IMR-90 (cell line): ENCODE measurements around the gene SIGLEC9. TPM values are rescaled to one million over a fixed set of nuclear protein-coding genes. Genes with fewer than 3 reads are reported as not detected.

Experiments used
- ATAC-seq: fragments of 200-7000 bp; cut with Tn5 transposase; 2 replicates; pipeline ENCODE4 v1.9.1; 2020; ENCODE audit warnings: low read depth, mild to moderate bottlenecking, moderate library complexity
- BruUV-seq: library from RNA; stranded (reverse); fragments of 400-500 nt; replicated peaks from 2 replicates; lab custom pipeline; 2021; lab: Mats Ljungman, UMichigan
- CTCF ChIA-PET: fragments of 300-600 bp; formaldehyde crosslinking; extraction: SDS; loops from one replicate; lab custom pipeline; 2021; ENCODE audit warnings: antibody characterized with exemption; lab: Yijun Ruan, JAX
- POLR2A ChIA-PET: fragments of 300-600 bp; sonication (Branson Sonifier 250); formaldehyde crosslinking; loops from one replicate; lab custom pipeline; 2022; ENCODE audit warnings: antibody characterized with exemption; ENCODE audit not compliant: unreplicated experiment; lab: Charles Lee
- DNase-seq: peaks from one replicate; pipeline ENCODE4 v3.0.0; 2013
- H2AFZ ChIP-seq: replicated peaks from 2 replicates; pipeline ENCODE3; 2013; ENCODE audit warnings: low read length, mild to moderate bottlenecking; ENCODE audit not compliant: poor library complexity
- H2AK5ac ChIP-seq: 2 replicates; pipeline ENCODE4 v1.6.1; 2013; ENCODE audit warnings: low read depth, low read length, inconsistent platforms
- H2AK9ac ChIP-seq: replicated peaks from 2 replicates; pipeline ENCODE3; 2013; ENCODE audit warnings: mild to moderate bottlenecking, low read depth, low read length, moderate library complexity; ENCODE audit not compliant: poor library complexity
- H2BK120ac ChIP-seq: 2 replicates; pipeline ENCODE4 v1.6.1; 2013; ENCODE audit warnings: low read depth, low read length, inconsistent platforms
- H2BK15ac ChIP-seq: 3 replicates; pipeline ENCODE4 v1.6.1; 2013; ENCODE audit warnings: low read depth, low read length, inconsistent platforms
- H2BK20ac ChIP-seq: 2 replicates; pipeline ENCODE4 v1.6.1; 2013; ENCODE audit warnings: low read depth, mild to moderate bottlenecking, inconsistent platforms, low read length, moderate library complexity
- H2BK5ac ChIP-seq: 2 replicates; pipeline ENCODE4 v1.6.1; 2013; ENCODE audit warnings: mild to moderate bottlenecking, low read depth, low read length, inconsistent platforms; ENCODE audit not compliant: poor library complexity, severe bottlenecking
- H3K14ac ChIP-seq: replicated peaks from 2 replicates; pipeline ENCODE4 v1.6.1; 2013; ENCODE audit warnings: low read depth, low read length, inconsistent platforms
- H3K18ac ChIP-seq: 2 replicates; pipeline ENCODE4 v1.6.1; 2013; ENCODE audit warnings: low read depth, low read length, control low read depth
- H3K23ac ChIP-seq: 2 replicates; pipeline ENCODE4 v1.6.1; 2013; ENCODE audit warnings: low read depth, low read length, inconsistent platforms
- H3K27ac ChIP-seq: 2 replicates; pipeline ENCODE4 v1.5.1; 2013; ENCODE audit warnings: mild to moderate bottlenecking, control low read depth, low read length; ENCODE audit not compliant: insufficient read depth
- H3K27me3 ChIP-seq: 2 replicates; pipeline ENCODE4 v1.6.1; 2013; ENCODE audit warnings: low read length; ENCODE audit not compliant: control insufficient read depth, insufficient read depth
- H3K36me3 ChIP-seq: 2 replicates; pipeline ENCODE4 v1.6.1; 2013; ENCODE audit warnings: low read length, mixed read lengths; ENCODE audit not compliant: control insufficient read depth, insufficient read depth
- H3K4ac ChIP-seq: 2 replicates; pipeline ENCODE4 v1.6.1; 2013; ENCODE audit warnings: low read depth, low read length, inconsistent platforms
- H3K4me1 ChIP-seq: 2 replicates; pipeline ENCODE4 v1.6.1; 2013; ENCODE audit warnings: low read length, mixed read lengths; ENCODE audit not compliant: control insufficient read depth, insufficient read depth
- H3K4me2 ChIP-seq: 2 replicates; pipeline ENCODE4 v1.6.1; 2013; ENCODE audit warnings: low read depth, mild to moderate bottlenecking, control low read depth, low read length, moderate library complexity
- H3K4me3 ChIP-seq: 2 replicates; pipeline ENCODE4 v1.5.1; 2013; ENCODE audit warnings: low read depth, mild to moderate bottlenecking, control low read depth, low read length, moderate library complexity; ENCODE audit not compliant: insufficient read depth
- H3K56ac ChIP-seq: 2 replicates; pipeline ENCODE4 v1.6.1; 2013; ENCODE audit warnings: low read length, inconsistent platforms; ENCODE audit not compliant: insufficient read depth; ENCODE audit errors: extremely low read depth
- H3K79me1 ChIP-seq, 2 experiments: 2 replicates each; pipeline ENCODE4 v1.6.1; 2013; ENCODE audit warnings: low read length in 2 of 2, inconsistent platforms in 1 of 2, low read depth in 1 of 2
- H3K9ac ChIP-seq: 2 replicates; pipeline ENCODE4 v1.6.1; 2013; ENCODE audit warnings: low read depth, low read length, control low read depth
- H3K9me1 ChIP-seq: 2 replicates; pipeline ENCODE4 v1.6.1; 2013; ENCODE audit warnings: low read length, inconsistent platforms; ENCODE audit not compliant: insufficient read depth
- H3K9me3 ChIP-seq: 2 replicates; pipeline ENCODE4 v1.6.1; 2013; ENCODE audit warnings: low read length; ENCODE audit not compliant: control insufficient read depth, insufficient read depth
- H4K20me1 ChIP-seq: 2 replicates; pipeline ENCODE4 v1.6.1; 2013; ENCODE audit warnings: low read length, inconsistent platforms; ENCODE audit not compliant: insufficient read depth
- H4K5ac ChIP-seq: 2 replicates; pipeline ENCODE4 v1.6.1; 2013; ENCODE audit warnings: mild to moderate bottlenecking, low read depth, low read length, control low read depth
- H4K8ac ChIP-seq, 2 experiments: 2 replicates each; pipeline ENCODE4 v1.6.1; 2013; ENCODE audit warnings: low read depth in 2 of 2, low read length in 2 of 2, control low read depth in 1 of 2, inconsistent platforms in 1 of 2
- H4K91ac ChIP-seq: 2 replicates; pipeline ENCODE4 v1.6.1; 2013; ENCODE audit warnings: low read depth, low read length, inconsistent platforms; ENCODE audit not compliant: insufficient read depth
- BHLHE40 ChIP-seq: fragments of 150-350 bp; IDR thresholded peaks from 2 replicates; pipeline ENCODE4 v1.6.1; 2016; ENCODE audit warnings: mild to moderate bottlenecking, low read depth, low read length
- CTCF ChIP-seq: conservative IDR thresholded peaks from 2 replicates; pipeline ENCODE4 v1.5.1; 2012; ENCODE audit warnings: mild to moderate bottlenecking, low read depth, low read length, improper control_type of control experiment
- ELK1 ChIP-seq: fragments of 150-350 bp; IDR thresholded peaks from 2 replicates; pipeline ENCODE4 v1.6.1; 2016; ENCODE audit warnings: low read depth, mild to moderate bottlenecking, low read length, moderate library complexity, borderline replicate concordance
- FOS ChIP-seq: fragments of 150-350 bp; IDR thresholded peaks from 2 replicates; pipeline ENCODE4 v1.6.1; 2016; ENCODE audit warnings: low read depth, low read length
- MAZ ChIP-seq: IDR thresholded peaks from 2 replicates; pipeline ENCODE4 v1.6.1; 2012; ENCODE audit warnings: low read depth, mild to moderate bottlenecking, low read length, improper control_type of control experiment, moderate library complexity, borderline replicate concordance
- RFX5 ChIP-seq: IDR thresholded peaks from 2 replicates; pipeline ENCODE4 v1.8.0; 2012; ENCODE audit warnings: low read depth, mild to moderate bottlenecking, low read length, moderate library complexity
- WGBS, 2 experiments: methylation state at CpG; one replicate each; pipeline versions ENCODE4 v1.1.5 to v1.1.7; 2013; ENCODE audit warnings: missing lambda C conversion rate in 2 of 2; ENCODE audit not compliant: insufficient read length in 1 of 2; ENCODE audit errors: extremely low coverage in 2 of 2; 5-methylcytosine and 5-hydroxymethylcytosine counted together
- dilution Hi-C: fragments of 300-500 bp; cut with HindIII; formaldehyde crosslinking; loops from one replicate; pipeline ENCODE4 v1.14.3; 2018; ENCODE audit warnings: low sequenced_read_pairs; ENCODE audit not compliant: unreplicated experiment
- in situ Hi-C: fragments of 300-500 bp; cut with MboI; formaldehyde crosslinking; loops from 3 replicates; pipeline ENCODE4 v1.14.3; 2019; ENCODE audit warnings: low sequenced_read_pairs, inconsistent platforms, mixed read lengths
- intact Hi-C: fragments of 100-400 bp; cut with micrococcal nuclease; formaldehyde crosslinking; loops from 2 replicates; pipeline ENCODE4 v1.10.0; 2022
- polyA plus RNA-seq, 3 experiments: library from polyadenylated mRNA; depleted of rRNA; stranded (reverse); fragments of >200 nt; gene quantifications; 2 replicates each; pipeline ENCODE4 v1.2.3, GENCODE V29; 2012; ENCODE audit warnings: low replicate concordance in 1 of 3
- total RNA-seq: library from RNA; depleted of rRNA; stranded (reverse); fragments of >200 nt; gene quantifications from 2 replicates; pipeline ENCODE4 v1.2.3, GENCODE V29; 2012

SIGLEC9 gene
- total and polyA plus RNA-seq, 2 of the 4 experiments (the other 2 are of a cell fraction), result 0.03 TPM; not detected in 1

DNA sequence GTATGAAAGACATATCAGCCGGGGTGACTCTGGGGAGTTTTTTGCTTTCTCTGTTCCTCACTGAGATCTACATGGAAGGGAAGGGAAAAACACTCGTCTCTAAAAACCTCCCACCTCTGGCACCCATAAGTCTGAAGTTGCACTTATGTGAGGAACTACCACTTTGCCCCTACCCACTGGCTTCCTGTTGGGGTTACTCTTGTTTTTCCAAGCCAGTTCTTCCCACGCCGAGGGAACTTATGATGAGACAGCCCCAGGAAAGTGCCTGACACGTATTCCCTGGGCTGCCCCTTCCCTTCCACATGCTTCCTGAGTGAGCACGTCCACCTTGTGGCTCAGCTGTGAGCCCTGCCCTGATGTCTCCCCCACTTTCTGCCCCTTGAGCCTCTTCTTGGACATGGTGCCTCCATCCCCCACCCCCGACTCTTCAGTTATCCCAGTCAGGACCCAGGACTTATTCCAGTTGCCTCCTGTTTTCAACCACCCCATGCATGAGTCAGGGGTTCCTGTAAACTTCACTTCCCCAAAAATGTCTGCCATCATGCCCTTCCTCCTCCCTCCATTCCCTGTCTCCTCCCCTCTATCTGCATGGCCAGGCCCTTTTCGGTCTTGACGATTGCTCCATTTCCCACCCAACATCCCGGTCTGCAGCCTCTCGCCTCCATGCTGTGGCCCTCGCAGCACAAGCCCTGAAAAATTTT is 12.3 kb downstream of the SIGLEC9 start:
- Histone ChIP-seq H4K5ac (no peak overlapping the region), H3K9ac (no peak overlapping the region), H2BK5ac (no peak overlapping the region), H2AFZ (peak overlapping the region; percentile 35), H3K27ac (no peak overlapping the region), H3K4me3 (no peak overlapping the region), H3K36me3 (no peaks in the 10 kb centered on the region), H2BK120ac (no peak overlapping the region), H3K14ac (no peak overlapping the region), H4K8ac (no peak overlapping the region), H3K9me1 (no peaks in the 10 kb centered on the region), H3K79me1 (no peaks in the 10 kb centered on the region), H4K91ac (no peak overlapping the region), H2BK20ac (no peak overlapping the region), H2BK15ac (no peak overlapping the region), H3K4me2 (no peak overlapping the region), H3K4me1 (no peaks in the 10 kb centered on the region), H3K27me3 (peaks cover 7% of the 10 kb centered on the region), H3K4ac (no peak overlapping the region), H3K18ac (no peak overlapping the region), H2AK5ac (no peak overlapping the region), H2AK9ac (peak overlapping the region; percentile 42), H3K23ac (no peak overlapping the region), H3K56ac (no peak overlapping the region), H4K20me1 (no peaks in the 10 kb centered on the region), H3K9me3 (no peaks in the 10 kb centered on the region)
- POLR2A ChIA-PET, result no interaction called here
- 50% methylated on average over 1 of the region's 12 CpGs; no CpG with 5 or more reads in 1 of the 2 experiments for WGBS, 2 experiments
- ATAC-seq (no peak), DNase-seq (no peak)
- dilution Hi-C loops, result no loop called here
- no TSS peak for BruUV-seq
- no peak for TF ChIP-seq ELK1
- no peak for TF ChIP-seq BHLHE40
- TF ChIP-seq CTCF, result no peak
- TF ChIP-seq MAZ, result no peak
- no peak for TF ChIP-seq FOS
- no peak for TF ChIP-seq RFX5
- CTCF ChIA-PET, result no interaction called here
- intact Hi-C loops, result no loop called here
- in situ Hi-C loops, result no loop called here
